HepG2 (cell line): ENCODE data around the gene ALDH3B1.

Experiments used
- TF ChIP-seq, protein P1 (sequence below): IDR thresholded peaks from 2 replicates; pipeline ENCODE4 v1.6.1; 2012; ENCODE audit warnings: inconsistent platforms
- TF ChIP-seq, protein P2 (sequence below): sonication (generic); formaldehyde crosslinking; IDR thresholded peaks from 2 replicates; pipeline ENCODE4 v1.4.0; 2020; ENCODE audit warnings: mild to moderate bottlenecking, missing genetic modification reagents

DNA sequence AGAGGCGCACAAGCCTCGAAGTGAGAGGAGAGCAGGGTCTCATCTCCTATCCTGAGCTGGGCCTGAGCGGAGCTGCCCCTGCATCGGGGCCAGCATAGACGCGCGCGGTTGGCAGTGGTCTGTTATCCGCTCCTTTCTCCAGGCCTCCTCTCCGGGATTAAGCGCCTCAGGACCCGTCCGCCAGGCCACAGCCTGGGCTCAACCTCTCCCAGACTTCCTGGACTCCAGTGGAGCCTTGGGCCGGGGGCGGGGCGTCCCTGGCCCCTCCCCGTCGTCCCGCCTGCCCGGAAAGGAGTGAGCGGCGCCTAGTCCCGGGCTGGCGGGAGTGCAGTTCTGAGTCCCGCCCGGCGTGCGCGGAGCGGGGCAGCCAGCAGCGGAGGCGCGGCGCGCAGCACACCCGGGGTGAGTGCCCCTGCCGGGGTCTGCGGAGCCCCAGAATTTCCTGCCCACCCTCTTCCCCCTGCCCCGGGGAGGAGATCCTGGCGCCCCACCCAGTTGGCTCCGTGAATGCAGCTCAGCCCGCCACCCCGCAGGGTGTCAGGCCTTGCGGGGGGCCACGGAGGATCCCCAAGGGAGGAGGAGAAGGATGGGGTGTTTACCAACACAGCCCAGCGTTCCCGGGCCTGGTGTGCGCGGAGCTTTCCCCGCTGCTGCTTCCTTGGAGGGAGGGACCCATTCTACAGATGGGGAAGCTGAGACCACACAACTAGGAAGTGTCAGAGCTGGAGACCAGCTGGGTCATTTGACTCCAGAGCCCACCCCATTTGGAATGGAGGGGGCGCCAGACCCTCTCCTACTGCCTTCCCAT, 28.8 kb downstream of the ALDH3B1 start, which contains the start of gene TCIRG1:
- TF ChIP-seq, protein P1, sequence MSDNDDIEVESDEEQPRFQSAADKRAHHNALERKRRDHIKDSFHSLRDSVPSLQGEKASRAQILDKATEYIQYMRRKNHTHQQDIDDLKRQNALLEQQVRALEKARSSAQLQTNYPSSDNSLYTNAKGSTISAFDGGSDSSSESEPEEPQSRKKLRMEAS = peak; percentile 31; the same call in 1 of the 2 replicates
- TF ChIP-seq, protein P2, sequence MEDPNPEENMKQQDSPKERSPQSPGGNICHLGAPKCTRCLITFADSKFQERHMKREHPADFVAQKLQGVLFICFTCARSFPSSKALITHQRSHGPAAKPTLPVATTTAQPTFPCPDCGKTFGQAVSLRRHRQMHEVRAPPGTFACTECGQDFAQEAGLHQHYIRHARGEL (CRISPR knock-in tag) = no peak
